NCI-H526 (cell line): Measurements from ENCODE around the gene BCAS1.
A peak's percentile ranks its signal among the peaks of the same experiment; 100 is the strongest.
"Not testable (repeated sequence)": the region's sequence is repeated elsewhere in the genome, so short reads cannot be mapped to it uniquely, and the experiment has no call there.

Experiments
- DNase-seq, 2 experiments: peaks; one replicate each; lab custom pipeline; 2025; lab: John Stamatoyannopoulos, UW

Gene BCAS1

DNA sequence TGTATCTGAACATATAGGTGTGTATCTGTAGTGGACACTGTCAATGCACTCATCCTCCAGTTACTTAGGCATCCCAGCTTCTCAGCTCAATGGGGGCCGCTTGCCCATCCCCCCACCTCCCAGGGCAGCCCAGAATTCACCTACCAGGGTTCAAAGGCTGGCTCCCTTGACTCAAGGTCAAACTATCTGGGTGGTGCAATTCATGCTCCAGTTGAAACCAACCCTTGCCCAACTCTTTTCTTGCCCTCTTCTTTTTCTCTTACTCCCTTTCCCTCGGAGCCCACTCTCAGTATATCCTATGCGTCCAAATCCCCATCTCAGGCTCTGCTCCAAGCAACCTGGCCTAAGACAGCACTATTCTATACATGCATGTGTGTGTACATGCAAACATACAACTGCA lies 127.4 kb downstream of the BCAS1 start:
- DNase-seq: no peak

DNA sequence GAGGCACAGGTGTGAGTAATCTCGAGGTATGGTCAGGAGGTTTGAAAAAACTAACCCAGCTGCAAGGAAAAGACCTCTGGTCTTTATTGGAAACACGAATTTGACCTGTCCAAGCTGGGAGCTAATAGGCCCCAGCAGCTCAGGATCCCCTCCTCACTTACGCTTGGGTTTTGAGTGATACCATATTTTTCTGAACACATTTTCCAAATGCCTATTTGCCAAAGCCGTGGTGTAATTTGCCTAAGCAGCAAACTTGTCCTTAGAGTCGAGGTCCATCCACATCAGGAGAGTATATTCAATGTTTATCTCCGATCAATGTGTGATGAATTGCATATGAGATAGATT lies 128.0 kb downstream of the BCAS1 start:
- DNase-seq: no peak

DNA sequence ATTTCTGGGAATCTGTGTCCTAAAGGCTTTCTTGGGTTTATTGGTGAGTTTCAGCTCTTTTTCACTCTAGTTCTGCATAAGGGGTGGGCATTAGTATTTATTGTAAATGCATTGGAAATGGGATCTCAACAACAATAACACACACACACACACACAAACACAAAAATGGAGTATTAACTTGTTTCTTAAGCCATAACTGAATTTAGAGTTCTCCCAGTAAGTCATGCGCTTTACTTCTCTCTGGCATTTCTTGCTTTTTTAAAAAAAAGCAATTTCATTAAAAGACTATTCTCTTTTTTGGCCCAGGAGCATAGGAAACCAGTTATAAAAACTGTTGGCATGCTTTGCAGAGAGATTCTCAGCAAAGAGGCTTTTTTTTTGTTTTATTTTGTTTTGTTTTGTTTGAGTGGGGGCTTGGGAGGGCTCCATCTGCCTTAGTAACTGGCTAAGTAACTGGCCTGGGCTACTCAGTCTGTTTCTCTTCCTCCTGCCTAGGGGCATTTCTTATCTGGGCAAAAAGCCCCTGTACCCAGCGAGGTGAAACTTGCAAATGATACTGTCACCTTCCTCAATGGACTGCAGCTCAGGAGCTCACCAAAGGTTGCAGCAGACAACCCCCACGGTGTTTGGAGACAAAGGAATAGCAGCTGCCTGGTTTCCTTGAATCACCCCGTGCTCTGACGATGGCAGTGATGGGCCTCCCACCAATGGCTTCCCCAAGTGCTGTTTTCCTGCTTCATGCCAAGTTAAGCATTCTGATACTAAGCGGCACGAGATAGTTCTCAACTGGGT lies 128.5 kb downstream of the BCAS1 start:
- DNase-seq: peak; percentile 53 to 64

DNA sequence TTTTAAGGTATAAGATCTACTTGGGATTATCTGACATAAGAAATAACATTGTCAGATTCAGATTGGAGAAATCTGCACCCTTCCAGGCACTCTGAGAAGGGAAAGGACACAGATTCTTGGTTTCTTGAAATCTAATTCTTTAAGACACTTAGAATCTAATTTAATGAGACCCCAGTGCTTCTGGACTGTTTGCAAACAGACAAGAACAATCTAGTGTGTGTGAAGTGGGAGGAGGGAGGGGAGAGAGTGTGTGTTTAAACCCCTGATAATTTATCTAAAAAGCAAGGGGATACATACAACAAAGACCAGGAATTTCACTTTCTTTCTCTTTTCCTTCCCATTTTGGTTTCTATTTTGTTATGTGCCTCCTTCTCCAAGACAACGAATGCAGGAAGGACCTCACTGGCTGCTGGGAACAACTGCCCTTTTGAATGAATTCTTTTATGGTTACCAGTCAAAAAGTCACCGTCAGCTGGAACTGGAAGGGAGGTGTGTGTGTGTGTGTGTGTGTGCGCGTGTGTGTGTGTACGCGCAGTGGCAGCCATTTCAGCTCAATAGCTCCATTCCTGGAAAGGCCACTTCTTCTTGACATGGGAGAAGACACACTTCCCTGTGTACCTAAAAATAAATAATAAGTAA lies 129.4 kb downstream of the BCAS1 start:
- peak; percentile 31 to 34 for DNase-seq

DNA sequence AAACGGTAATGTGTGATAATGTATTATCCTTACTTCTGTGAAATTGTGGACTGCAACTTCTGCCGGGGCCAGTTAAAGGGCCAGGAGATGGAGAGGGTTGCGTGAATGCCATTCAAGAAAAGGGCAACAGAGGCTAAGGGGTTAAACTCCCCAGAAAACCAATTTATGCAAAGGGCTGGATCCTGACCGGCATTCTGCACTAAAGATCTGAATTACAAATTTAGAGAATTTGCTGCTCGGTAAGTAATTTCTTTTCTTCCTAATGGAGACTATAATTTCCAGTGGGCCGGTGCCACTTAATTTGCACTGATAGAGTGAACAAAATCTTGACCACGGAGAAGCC lies 130.1 kb downstream of the BCAS1 start:
- peak in 1 of 2 experiments; percentile 30 for DNase-seq

DNA sequence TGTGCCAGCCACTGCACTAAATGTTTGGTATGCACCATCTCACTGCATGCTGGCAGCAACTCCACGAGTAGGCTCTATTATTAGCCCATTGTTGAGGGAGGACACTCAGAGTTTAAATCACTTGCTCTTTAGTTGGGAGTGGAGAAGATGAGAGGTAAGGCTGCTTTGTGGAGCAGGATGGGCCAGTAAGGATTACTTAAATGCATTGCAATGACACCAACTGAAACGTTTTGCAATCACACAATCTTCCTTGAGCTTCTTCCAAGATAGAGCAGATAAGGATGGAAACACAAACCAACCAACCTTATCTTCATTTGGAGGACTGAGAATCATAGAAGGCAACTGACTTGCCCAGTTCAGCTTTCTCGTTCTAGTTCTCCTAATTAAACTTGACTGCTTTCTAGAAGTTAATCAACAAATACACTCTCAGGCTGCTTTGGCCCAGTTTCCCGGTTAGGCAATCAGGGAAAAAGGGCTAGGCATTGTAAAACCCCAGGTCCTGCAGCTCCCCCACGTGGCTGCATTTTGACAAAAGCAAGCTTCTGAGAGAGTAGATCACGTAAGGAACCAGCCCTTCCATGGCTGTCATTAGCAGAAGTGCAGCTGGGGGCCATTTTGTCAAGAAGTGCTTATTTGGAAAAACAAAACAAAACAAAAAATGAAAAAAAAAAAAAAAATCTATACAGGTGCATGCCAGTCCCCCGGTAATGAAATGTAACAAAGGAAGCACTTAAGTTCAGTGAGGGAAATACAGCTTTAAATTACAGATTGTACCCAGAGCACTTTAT lies 130.6 kb downstream of the BCAS1 start:
- DNase-seq: peak; percentile 94 to 96

DNA sequence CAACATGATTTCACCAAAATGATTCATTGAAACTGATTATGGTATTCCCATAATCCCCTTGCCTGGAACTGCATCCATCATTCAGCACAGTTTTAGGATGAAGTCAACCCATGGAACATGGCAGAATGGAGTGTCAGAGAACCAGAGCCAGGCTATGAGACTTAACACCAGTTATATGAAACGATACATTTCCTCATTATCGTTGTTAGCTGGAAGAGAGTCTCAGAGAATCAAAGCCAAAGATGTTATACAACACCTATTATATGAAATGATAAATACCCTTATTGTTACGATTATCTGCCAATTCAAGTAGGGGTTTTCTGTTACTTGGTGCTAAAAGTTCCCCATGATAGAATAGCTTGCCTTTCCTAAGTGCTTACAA lies 131.2 kb downstream of the BCAS1 start:
- no peak for DNase-seq

DNA sequence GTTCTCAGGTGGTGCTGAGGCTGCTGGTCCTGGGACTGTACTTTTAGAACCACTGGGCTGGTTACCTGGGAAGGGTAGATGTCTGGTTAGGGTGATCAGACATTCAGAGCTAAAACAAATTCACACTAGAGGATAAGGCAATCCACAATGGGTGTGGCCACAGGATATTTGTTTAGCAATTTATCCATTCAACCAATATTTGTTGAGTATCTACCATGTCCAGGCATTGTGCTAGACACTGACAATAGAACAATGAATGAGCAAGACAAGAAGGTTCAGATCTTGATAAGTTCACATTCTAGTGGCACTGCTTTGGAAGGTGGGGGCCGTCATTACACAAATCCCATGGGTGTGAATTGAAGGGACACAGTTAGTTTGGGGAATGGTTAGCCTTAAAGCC lies 131.7 kb downstream of the BCAS1 start:
- DNase-seq: peak in 1 of 2 experiments; percentile 4

DNA sequence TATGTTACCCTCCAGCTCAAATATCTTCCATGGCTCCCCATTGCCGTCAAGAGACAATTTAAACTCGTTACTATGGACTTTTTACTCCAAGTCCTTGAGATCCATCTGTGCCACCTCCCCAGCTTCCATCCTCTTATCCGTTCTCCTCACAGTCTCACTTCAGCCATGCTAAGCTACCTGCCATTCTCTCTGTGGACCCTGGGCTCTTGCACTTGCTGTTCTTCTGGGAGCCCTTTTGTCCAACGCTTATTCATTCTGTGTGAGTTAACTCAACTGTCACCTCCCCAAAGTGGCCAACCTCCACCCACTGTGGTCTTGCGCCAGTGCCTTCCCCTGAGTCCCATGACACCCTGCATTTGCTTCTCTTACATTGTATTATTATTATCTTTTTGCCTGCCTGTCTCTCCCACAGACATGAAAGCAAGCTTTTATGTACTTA lies 132.4 kb downstream of the BCAS1 start:
- no peak for DNase-seq

DNA sequence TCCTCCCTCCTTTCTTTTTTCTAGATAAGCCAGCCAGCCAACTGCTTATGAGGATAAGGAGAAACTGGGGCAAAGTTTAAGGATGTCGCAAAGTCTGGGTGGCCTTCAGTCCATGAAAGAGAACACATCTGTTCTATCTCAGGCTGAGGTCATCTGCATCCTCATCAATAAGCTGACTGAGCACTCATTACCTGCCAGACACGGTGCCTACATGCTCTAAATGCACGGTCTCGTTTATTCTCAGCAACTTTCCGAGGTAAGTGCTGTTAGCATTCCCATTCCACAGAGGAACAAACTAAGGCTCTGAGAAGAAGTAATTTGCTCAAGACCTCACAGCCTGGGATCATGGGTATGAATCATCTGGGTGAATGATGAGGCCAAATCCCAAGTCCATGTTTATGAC lies 133.1 kb downstream of the BCAS1 start:
- DNase-seq: no peak

DNA sequence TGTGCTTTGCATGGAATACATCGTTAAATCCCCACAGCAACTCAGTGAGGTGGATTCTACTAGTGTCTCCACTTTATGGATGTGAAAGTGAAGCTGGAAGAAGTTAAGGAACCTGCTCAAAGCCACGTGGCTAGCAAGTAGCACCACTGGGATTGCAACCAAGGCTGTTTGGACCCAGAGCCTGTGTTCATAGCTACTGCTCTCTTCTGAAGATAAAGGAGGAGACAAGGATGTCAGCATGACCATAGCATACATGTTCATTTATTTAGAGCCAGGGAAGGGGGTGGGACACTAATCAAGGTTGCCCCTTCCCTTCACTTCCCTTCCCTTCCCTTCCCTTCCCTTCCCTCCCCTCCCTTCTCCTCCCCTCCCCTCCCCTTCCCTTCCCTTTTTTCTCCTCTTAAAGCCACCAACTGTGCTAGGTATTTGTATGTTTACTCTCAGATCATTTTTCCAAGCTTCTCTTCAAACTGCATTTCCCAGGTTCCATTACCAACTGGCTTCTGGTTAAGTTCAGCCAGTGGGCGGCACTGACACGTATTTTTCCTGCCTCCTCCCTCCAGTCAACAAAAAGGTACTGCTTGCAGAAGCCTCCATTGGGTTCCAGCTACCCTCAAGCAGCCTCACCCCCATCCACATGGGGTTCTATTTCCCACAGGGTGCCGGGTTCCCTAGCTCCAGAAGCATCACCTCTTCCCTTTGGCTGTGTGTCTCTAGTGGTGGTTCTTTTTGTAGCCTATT lies 134.9 kb downstream of the BCAS1 start:
- peak in 1 of 2 experiments; percentile 16 for DNase-seq

DNA sequence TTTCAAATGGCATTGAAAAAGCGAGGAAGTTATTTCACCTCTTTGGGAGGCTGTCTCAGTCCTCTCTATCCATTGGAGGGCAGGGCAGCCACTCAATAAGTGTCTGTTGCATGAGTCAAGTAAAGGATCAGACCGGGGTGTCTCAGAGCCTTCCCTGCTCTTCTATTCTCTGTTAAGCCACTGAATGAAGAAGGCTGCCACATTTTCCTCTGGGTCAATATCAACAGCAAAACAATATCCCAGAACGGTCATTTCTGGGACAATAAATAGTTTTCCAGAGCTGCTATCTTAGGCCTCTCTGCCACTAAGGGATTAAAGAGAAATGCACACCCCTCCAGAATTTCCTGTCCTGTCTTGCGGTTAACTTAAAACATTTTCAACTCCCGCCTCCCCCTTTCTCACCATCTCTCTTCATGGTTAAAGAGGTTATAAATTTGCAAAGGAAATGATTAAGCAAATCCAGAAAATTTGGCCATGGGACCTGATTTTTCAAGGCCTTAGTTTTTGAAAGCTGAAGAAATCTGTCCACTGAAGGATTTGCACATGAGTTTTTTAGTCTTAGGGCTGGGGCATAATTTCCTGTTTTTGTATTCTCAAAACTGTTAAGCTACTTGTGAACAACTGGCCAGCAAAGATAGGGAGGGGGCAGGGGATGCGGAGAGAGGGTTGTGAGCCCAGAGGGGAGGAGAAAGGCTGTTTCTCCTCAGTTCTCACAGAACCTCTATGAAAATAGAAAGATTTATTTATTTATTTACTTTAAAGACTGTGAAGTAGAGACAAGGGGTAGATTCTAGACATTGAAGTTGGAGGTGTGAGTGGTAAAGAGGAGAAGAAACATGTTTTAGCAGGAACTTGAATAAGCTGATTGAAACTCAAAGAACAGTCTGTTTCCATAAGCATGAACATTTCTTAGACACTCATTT lies 135.7 kb downstream of the BCAS1 start:
- DNase-seq: peak in 1 of 2 experiments; percentile 21

DNA sequence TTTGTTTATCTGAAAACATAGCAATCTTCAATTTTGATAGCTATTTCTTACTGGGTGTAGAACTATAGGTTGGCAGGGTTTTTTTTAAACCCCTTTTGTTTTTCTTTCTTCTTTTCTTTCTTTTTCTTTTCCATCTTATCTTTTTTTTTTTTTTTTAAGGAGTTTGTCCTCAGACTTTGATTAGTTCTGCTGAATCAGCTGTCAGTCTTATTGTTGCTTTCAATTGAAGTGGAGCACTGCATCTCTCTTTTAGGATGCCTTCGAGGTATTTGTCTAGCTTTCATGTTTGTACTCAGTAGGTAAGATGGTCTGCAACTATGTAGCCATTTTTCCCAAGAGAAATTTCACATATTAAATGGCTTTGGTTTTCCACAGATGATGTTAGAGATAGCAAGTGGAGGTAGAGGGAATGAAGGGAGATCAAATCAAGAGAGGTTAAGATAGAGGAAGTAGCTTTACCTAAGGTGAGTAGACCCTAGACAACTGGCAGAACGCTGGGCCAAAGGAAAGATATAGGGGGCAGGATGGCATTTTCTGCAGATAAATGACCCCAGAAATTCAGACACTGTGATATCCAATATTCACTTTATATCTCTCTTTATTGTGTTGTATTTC lies 137.1 kb downstream of the BCAS1 start:
- no peak for DNase-seq

DNA sequence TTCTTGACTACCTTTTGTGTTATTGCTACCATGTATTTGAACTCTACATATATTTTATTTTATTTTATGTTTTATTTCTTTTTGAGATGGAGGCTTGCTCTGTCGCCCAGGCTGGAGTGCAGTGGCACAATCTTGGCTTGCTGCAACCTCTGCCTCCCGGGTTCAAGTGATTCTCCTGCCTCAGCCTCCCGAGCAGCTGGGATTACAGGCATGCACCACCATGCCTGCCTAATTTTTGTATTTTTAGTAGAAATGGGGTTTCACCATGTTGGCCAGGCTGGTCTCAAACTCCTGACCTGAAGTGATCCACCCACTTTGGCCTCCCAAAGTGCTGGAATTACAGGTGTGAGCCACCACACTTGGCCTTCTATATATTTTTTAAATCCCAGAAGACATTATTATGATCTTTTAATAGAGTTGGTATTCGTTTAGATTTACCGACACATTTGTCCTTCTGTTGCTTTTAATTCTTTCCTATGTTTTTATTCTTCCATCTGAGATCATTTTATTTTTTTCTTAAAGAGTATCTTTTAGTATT lies 137.7 kb downstream of the BCAS1 start:
- not testable (repeated sequence) for DNase-seq

DNA sequence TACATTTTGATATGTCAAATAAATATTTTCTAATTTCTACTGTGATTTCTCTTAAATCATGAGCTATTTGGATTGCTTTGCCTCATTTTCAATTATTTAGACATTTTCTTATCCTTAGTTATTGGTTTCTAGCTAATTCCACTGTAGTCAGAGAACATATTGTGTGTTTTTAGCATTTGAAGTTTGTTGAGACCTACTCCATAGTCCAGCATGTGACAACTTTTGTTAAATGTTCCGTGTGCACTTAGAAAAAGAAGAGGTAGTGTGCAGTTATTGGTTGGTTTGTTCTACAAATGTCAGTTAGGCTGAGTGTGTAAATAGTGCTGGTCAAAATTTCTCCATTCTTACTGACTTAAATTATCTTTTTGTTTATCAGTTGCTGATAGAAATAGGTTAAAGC lies 138.8 kb downstream of the BCAS1 start:
- no peak for DNase-seq

DNA sequence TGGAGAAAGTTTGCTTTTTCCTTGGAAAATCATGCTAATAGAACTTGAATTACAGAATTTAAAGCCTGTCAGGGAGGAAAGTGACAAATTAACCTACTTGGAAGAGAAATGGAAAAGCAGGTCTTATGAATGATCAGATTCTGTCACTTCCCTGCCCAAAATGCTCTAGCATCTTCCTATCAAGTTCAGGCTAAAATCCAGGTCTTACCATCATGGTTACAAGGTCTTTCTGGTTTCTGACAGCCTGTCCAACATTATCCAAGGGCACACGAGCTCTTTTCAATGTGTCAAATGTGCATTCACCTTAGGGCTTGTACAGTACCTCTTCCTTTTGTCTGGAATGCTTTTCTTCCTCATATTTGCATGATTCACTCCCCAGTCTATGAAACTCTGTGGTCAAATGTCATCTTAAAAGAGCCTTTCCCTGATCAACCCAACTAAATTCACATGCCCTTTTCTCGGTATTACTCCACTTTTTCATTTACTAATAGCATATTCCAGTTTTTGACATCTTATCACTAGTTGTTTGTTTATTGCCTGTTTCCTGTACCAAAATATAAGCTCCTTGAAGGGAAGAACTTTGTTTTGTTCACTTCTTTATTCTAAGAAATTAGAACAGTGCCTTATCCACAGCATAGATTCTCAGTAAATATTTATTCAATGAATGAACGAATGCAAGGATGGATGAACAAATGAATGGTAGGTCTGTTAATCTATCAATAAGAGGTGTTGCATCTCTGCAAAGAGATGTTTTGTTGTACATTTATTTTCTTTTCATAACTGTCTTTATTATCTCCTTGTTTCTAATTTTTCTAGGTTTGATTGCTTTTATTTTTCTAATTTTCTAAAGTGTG lies 139.5 kb downstream of the BCAS1 start:
- DNase-seq: no peak

DNA sequence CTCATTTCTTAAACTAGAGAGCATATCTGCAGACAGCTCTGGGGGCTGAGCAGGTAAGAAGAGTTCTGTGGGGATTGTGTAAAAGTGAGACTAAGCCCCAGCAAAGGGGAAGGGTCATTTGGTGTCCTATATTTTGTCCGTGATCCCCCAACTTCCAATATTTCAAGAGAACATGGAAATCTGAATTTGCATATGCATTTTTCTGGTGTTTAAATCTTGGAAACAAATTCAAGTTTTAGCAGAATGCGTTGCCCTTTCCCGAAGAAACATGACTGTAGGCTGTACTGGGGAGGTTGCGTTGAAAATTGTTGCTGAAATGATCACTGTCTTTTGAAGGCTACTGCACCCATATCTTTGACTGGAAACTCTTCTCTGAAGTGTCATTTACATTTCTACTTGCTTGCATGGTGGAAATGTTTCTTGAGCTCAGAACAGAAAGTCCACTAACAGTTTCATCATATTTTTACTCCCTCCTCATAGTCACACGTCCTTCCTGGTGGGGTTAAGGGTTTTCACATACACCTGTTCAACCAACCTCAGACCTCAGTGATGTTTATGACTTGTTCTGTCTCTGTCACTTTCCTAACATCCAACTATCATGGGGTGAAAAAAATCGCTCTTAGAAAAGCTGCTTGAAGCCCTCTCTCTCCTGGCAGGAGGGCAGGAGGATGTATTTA lies 140.3 kb downstream of the BCAS1 start:
- no peak for DNase-seq

DNA sequence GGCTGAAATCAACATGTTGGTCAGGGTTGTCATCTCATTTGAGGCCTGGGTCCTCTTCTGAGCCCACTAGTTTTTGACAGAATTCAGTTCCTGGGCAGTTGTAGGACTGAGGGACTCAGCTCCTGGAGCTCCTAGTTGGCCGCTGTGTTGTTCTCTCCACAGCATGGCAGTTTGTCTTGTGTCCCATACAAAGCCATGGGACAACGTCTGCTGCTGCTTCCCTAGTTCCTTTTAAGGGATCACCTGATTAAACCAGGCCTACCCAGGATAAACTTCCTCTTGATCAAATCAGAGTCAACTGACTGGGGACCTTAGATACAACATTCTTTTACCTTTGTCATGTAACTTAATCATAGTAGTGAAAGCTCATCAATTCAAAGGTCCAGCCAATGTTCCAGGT lies 141.0 kb downstream of the BCAS1 start:
- no peak for DNase-seq

DNA sequence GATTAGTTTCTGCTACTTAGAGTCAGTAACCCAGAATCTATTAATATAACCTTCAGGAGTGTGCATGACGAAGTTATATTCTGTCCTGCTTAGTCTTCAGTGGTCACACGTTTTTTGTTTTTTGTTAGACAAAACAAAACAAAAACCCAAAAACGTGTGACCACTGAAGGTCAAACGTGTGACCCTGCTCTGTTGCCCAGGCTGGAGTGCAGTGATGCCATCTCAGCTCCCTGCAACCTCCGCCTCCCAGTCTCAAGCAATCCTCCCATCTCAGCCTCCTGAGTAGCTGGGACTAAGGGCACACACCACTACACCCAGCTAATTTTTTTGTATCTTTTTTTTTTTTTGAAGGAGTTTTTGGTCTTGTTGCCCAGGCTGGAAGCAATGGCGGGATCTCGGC lies 142.4 kb downstream of the BCAS1 start:
- no peak for DNase-seq
